Endothelial cell of umbilical vein (primary cell): ENCODE data around the gene GPD2. TPM values are rescaled to one million over a fixed set of nuclear protein-coding genes. Genes with fewer than 3 reads are reported as not detected.

Experiments used
- BruUV-seq: library from RNA; stranded (reverse); fragments of 400-500 nt; replicated peaks from 2 replicates; lab custom pipeline; 2021; lab: Mats Ljungman, UMichigan
- CTCF ChIA-PET: fragments of 300-600, 350-600 bp; sonication (Branson Sonifier 250); formaldehyde crosslinking; loops from one replicate; lab custom pipeline; 2021; ENCODE audit warnings: antibody characterized with exemption, inconsistent platforms; lab: Charles Lee
- POLR2A ChIA-PET: fragments of 300-600, 350-600 bp; sonication (Branson Sonifier 250); formaldehyde crosslinking; loops from one replicate; lab custom pipeline; 2021; ENCODE audit warnings: antibody characterized with exemption, inconsistent platforms; lab: Charles Lee
- DNase-seq: peaks from one replicate; pipeline ENCODE4 v3.0.0-alpha.2; 2011; ENCODE audit warnings: low read depth, low spot score
- FAIRE-seq: peaks from 2 replicates; lab custom pipeline; 2011; peaks lifted over from hg19 to GRCh38; lab: Jason Lieb, UNC
- H2AFZ ChIP-seq: 2 replicates; pipeline ENCODE4 v1.6.0; 2012; ENCODE audit warnings: low read depth, low read length, control low read depth, inconsistent platforms
- H3K27ac ChIP-seq: 2 replicates; pipeline ENCODE4 v1.5.1; 2011; ENCODE audit warnings: low read depth, mild to moderate bottlenecking, control low read depth, low read length, moderate library complexity; ENCODE audit not compliant: insufficient read depth
- H3K27me3 ChIP-seq, 2 experiments: 2 replicates each; pipeline versions ENCODE4 v1.6.0 to v1.6.1; 2011; ENCODE audit warnings: low read length in 2 of 2, mixed read lengths in 1 of 2; ENCODE audit not compliant: control insufficient read depth in 2 of 2, insufficient read depth in 2 of 2
- H3K36me3 ChIP-seq, 2 experiments: 2 replicates in 1 of 2; 3 replicates in 1 of 2; pipeline ENCODE4 v1.5.1; 2011; ENCODE audit warnings: low read length in 2 of 2, mild to moderate bottlenecking in 1 of 2, moderate library complexity in 1 of 2; ENCODE audit not compliant: control insufficient read depth in 2 of 2, insufficient read depth in 2 of 2; ENCODE audit errors: extremely low read depth in 1 of 2
- H3K4me1 ChIP-seq: 3 replicates; pipeline ENCODE4 v1.5.1; 2011; ENCODE audit warnings: mild to moderate bottlenecking, low read length; ENCODE audit not compliant: control insufficient read depth, insufficient read depth; ENCODE audit errors: extremely low read depth
- H3K4me2 ChIP-seq: 2 replicates; pipeline ENCODE4 v1.6.1; 2011; ENCODE audit warnings: low read length, control low read depth, mixed read lengths; ENCODE audit not compliant: insufficient read depth
- H3K4me3 ChIP-seq, 3 experiments: fragments of 200-600 bp in 1 of 3; sonication (generic), shearing (Covaris generic) in 1 of 3; replicated peaks in 1 of 3; 2 replicates each; pipeline ENCODE4 v1.5.1; 2011 to 2016; ENCODE audit warnings: control low read depth in 3 of 3, low read length in 3 of 3, mild to moderate bottlenecking in 2 of 3, inconsistent platforms in 1 of 3, low read depth in 1 of 3, moderate library complexity in 1 of 3; ENCODE audit not compliant: insufficient read depth in 1 of 3
- H3K79me2 ChIP-seq: 2 replicates; pipeline ENCODE4 v1.6.0; 2012; ENCODE audit warnings: low read length, inconsistent platforms; ENCODE audit not compliant: control insufficient read depth, insufficient read depth
- H3K9ac ChIP-seq: replicated peaks from 2 replicates; pipeline ENCODE3; 2011; ENCODE audit warnings: low read length, control low read depth; ENCODE audit not compliant: insufficient read depth; ENCODE audit errors: extremely low read depth
- H3K9me1 ChIP-seq: replicated peaks from 3 replicates; pipeline ENCODE4 v1.6.0; 2011; ENCODE audit warnings: mild to moderate bottlenecking, low read length; ENCODE audit not compliant: control insufficient read depth, insufficient read depth; ENCODE audit errors: extremely low read depth
- H3K9me3 ChIP-seq: replicated peaks from 2 replicates; pipeline ENCODE4 v1.5.1; 2012; ENCODE audit warnings: low read length, inconsistent platforms; ENCODE audit not compliant: control insufficient read depth, insufficient read depth
- H4K20me1 ChIP-seq: replicated peaks from 2 replicates; pipeline ENCODE3; 2011; ENCODE audit warnings: mild to moderate bottlenecking, low read length; ENCODE audit not compliant: control insufficient read depth, insufficient read depth; ENCODE audit errors: extremely low read depth
- CTCF ChIP-seq, 2 donors: IDR thresholded peaks; 1 replicate in 1 of 2; 2 replicates in 1 of 2; pipeline ENCODE4 v1.5.1; 2011; ENCODE audit warnings: low read length in 2 of 2, mild to moderate bottlenecking in 2 of 2, moderate library complexity in 2 of 2, control low read depth in 1 of 2, inconsistent platforms in 1 of 2, low read depth in 1 of 2; ENCODE audit not compliant: insufficient read depth in 1 of 2; ENCODE audit errors: extremely low read depth in 1 of 2
- EZH2 ChIP-seq: IDR thresholded peaks from 2 replicates; pipeline ENCODE4 v1.6.1; 2012; ENCODE audit warnings: borderline replicate concordance, low read depth, mild to moderate bottlenecking, moderate library complexity, low read length, inconsistent platforms; ENCODE audit not compliant: severe bottlenecking
- FOS ChIP-seq: IDR thresholded peaks from 2 replicates; pipeline ENCODE4 v1.6.1; 2011; ENCODE audit warnings: mild to moderate bottlenecking, low read length, moderate library complexity, borderline replicate concordance; ENCODE audit not compliant: insufficient read depth
- GATA2 ChIP-seq: IDR thresholded peaks from 2 replicates; pipeline ENCODE4 v1.7.0; 2011; ENCODE audit warnings: low read depth, mild to moderate bottlenecking, moderate library complexity, mixed read lengths, low read length; ENCODE audit not compliant: insufficient read length, insufficient read depth
- JUN ChIP-seq: IDR thresholded peaks from 2 replicates; pipeline ENCODE4 v1.6.1; 2011; ENCODE audit warnings: borderline replicate concordance, low read depth; ENCODE audit not compliant: insufficient read length, insufficient read depth
- MAX ChIP-seq: IDR thresholded peaks from 2 replicates; pipeline ENCODE4 v1.6.1; 2011; ENCODE audit not compliant: insufficient read depth, insufficient read length
- MYC ChIP-seq: IDR thresholded peaks from one replicate; pipeline ENCODE4 v1.6.1; 2011; ENCODE audit warnings: mild to moderate bottlenecking, low read depth, low read length
- POLR2A ChIP-seq: IDR thresholded peaks from 2 replicates; pipeline ENCODE4 v1.6.1; 2012; ENCODE audit warnings: low read depth, mild to moderate bottlenecking, control low read depth, low read length
- dilution Hi-C: fragments of 300-500 bp; cut with MboI; formaldehyde crosslinking; loops from one replicate; pipeline ENCODE4 v1.15.0; 2019; ENCODE audit warnings: low sequenced_read_pairs; ENCODE audit not compliant: extremely low pct_ligation_motif_present
- intact Hi-C: fragments of 100-400 bp; cut with micrococcal nuclease; formaldehyde crosslinking; loops from one replicate; pipeline ENCODE4 v1.10.0; 2022
- polyA plus RNA-seq, 4 experiments: library from polyadenylated mRNA; depleted of rRNA in 3 of 4; stranded (reverse) in 3 of 4; unstranded in 1 of 4; fragments of >200 nt; gene quantifications; 2 replicates each; pipeline versions ENCODE4 v1.2.1 to v1.2.3, GENCODE V29; 2011 to 2012; ENCODE audit warnings: missing spikeins in 1 of 4
- total RNA-seq: library from RNA; stranded (reverse); gene quantifications from 2 replicates; pipeline ENCODE4 v1.2.3, GENCODE V29; 2021

The GPD2 gene
- total and polyA plus RNA-seq, 2 donors (not counting 3 experiments of a cell fraction or from before 2014, with no cell fraction given), result 6.6 to 37.0 TPM

- Histone ChIP-seq H3K9me3 (no peaks in the 10 kb centered on the region), H3K9me1 (no peaks in the 10 kb centered on the region), H4K20me1 (no peaks in the 10 kb centered on the region), H3K27ac (no peak overlapping the region), H3K9ac (no peak overlapping the region), H3K4me1 (no peaks in the 10 kb centered on the region), H2AFZ (no peak overlapping the region), H3K4me3 (no peak overlapping the region), H3K27me3 (no peaks in the 10 kb centered on the region), H3K4me2 (no peak overlapping the region), H3K79me2 (no peaks in the 10 kb centered on the region), H3K36me3 (no peaks in the 10 kb centered on the region)
- FAIRE-seq (no peak), DNase-seq (no peak)
- dilution Hi-C loops (no loop called here), intact Hi-C loops (no loop called here)
- POLR2A ChIA-PET, result no interaction called here
- no peak for TF ChIP-seq MAX
- TF ChIP-seq FOS, result no peak
- no peak for TF ChIP-seq POLR2A
- TF ChIP-seq MYC, result no peak
- TF ChIP-seq CTCF (IDR thresholded peaks at IDR 0.05; ENCODE audit: extremely low read depth in 1 of 2, insufficient read depth in 1 of 2, low read depth in 1 of 2, low read length in 2 of 2), result no peak
- no peak for TF ChIP-seq GATA2
- TF ChIP-seq EZH2, result no peak
- TF ChIP-seq JUN, result no peak
- CTCF ChIA-PET, result no interaction called here
- no TSS peak for BruUV-seq
Observed at GRCh38 chr2:156538083-156538504, 101.9 kb downstream of the GPD2 start.
